ENCODE results near the gene DCAKD. TPM values are rescaled to one million over a fixed set of nuclear protein-coding genes. Genes with fewer than 3 reads are reported as not detected.

DCAKD gene
- total RNA-seq, 1 experiment from 2014 or later = 57.7 TPM

DNA sequence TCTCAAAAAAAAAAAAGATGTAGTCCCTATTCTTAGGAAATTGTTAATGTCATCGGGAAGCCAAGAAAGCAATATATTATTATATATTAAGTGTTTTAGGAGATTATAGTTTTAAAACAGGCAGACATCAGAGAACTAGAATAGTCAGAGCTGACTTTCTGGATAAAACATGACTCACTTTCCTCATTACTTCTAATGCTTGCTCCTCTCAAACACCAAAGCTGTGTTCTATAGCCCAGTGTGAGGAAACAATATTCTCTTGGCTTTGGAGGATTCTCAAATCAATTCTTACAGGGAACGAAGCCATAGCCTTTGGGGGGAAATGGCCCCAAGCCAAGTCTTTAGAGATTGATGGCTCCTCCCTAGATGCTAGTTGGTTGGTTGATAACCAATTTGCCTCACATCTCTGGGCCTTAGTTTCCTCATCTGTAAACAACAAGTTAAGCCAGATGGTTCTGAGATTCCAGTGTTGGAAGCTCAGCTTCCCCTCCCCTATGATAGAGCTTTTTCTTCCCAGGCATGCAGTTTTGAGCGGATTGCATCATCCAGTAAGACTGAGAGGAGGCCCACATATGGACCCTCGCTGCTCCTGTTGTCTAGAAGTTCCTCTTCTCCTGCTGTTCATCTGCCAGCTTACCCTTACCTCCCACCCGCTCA is 22.1 kb upstream of the DCAKD start:
- Mint-ChIP-seq H3K27ac (peak overlapping the region; percentile 66), H3K4me3 (no peak overlapping the region)

DNA sequence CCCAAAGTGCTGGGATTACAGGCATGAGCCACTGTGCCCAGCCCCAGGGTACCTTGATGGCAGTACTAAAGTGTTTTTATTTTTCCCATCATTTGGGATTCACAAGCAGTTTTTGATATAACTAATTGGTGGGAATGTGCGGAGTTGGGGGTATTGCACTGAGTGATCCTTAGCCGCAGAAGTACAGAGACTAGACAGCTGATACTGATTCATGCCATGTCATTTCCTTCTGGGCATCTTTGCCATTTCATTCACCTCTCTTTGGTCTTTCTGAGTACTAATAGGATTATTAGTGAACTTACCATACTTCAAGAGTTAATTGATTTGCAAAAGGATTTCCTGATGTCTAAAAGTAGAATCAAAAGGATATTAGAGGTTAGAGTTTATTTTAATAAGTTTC is 19.4 kb upstream of the DCAKD start:
- DNase-seq (ENCODE audit: low spot score) (no peak), ATAC-seq (no peak)
- Mint-ChIP-seq H3K4me1 (no peaks in the 10 kb centered on the region), H3K36me3 (peaks cover 40% of the 10 kb centered on the region), H3K27ac (no peak overlapping the region), H3K4me3 (no peak overlapping the region), H3K9me3 (no peaks in the 10 kb centered on the region), H3K27me3 (ENCODE audit: low read depth) (no peaks in the 10 kb centered on the region)
- CTCF ChIA-PET = interaction anchor here (1.2 to 1.3 kb wide), 2 partner anchors 29 to 64 kb away, joined by 3 to 5 read pairs; partner anchors contain the start of gene ACBD4
- TF ChIP-seq GTF2I (CRISPR knock-in tag; conservative IDR thresholded peaks at IDR 0.05) (no peak), NFATC4 (CRISPR knock-in tag; IDR thresholded peaks at IDR 0.05) (no peak), CBFB (CRISPR knock-in tag; IDR thresholded peaks at IDR 0.05; ENCODE audit: low read depth) (no peak), NR3C1 (CRISPR knock-in tag; conservative IDR thresholded peaks at IDR 0.05; ENCODE audit: low read depth) (no peak), ZNF263 (CRISPR knock-in tag; IDR thresholded peaks at IDR 0.05; ENCODE audit: low read depth) (no peak), ZMAT4 (CRISPR knock-in tag; IDR thresholded peaks at IDR 0.05) (no peak), ELF4 (CRISPR knock-in tag; IDR thresholded peaks at IDR 0.05; ENCODE audit: low read depth) (no peak), ZNF317 (CRISPR knock-in tag; IDR thresholded peaks at IDR 0.05; ENCODE audit: borderline replicate concordance, low read depth) (no peak), OVOL2 (CRISPR knock-in tag; IDR thresholded peaks at IDR 0.05; ENCODE audit: borderline replicate concordance) (no peak), E2F1 (CRISPR knock-in tag; IDR thresholded peaks at IDR 0.05) (no peak), ATF1 (CRISPR knock-in tag; IDR thresholded peaks at IDR 0.05) (no peak), IRF2 (CRISPR knock-in tag; IDR thresholded peaks at IDR 0.05; ENCODE audit: borderline replicate concordance, low read depth) (no peak), KAT7 (CRISPR knock-in tag; IDR thresholded peaks at IDR 0.05; ENCODE audit: borderline replicate concordance) (no peak), MXD4 (CRISPR knock-in tag; IDR thresholded peaks at IDR 0.05; ENCODE audit: borderline replicate concordance) (no peak), NFE2L1 (CRISPR knock-in tag; IDR thresholded peaks at IDR 0.05) (no peak)
- TF ChIP-seq, protein P1, sequence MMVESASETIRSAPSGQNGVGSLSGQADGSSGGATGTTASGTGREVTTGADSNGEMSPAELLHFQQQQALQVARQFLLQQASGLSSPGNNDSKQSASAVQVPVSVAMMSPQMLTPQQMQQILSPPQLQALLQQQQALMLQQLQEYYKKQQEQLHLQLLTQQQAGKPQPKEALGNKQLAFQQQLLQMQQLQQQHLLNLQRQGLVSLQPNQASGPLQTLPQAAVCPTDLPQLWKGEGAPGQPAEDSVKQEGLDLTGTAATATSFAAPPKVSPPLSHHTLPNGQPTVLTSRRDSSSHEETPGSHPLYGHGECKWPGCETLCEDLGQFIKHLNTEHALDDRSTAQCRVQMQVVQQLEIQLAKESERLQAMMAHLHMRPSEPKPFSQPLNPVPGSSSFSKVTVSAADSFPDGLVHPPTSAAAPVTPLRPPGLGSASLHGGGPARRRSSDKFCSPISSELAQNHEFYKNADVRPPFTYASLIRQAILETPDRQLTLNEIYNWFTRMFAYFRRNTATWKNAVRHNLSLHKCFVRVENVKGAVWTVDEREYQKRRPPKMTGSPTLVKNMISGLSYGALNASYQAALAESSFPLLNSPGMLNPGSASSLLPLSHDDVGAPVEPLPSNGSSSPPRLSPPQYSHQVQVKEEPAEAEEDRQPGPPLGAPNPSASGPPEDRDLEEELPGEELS (CRISPR knock-in tag; IDR thresholded peaks at IDR 0.05) = no peak
- POLR2A ChIA-PET = no interaction called here

More for the DNA sequence above, 22.1 kb upstream of the DCAKD start:
- Mint-ChIP-seq H3K36me3 (peaks cover 34% of the 10 kb centered on the region), H3K27me3 (ENCODE audit: low read depth) (no peaks in the 10 kb centered on the region), H3K4me1 (no peaks in the 10 kb centered on the region), H3K9me3 (no peaks in the 10 kb centered on the region)
- CTCF ChIA-PET = interaction anchor here (1.3 to 1.6 kb wide), 2 partner anchors 25 to 62 kb away, joined by 4 to 6 read pairs; partner anchors contain the start of gene ACBD4
- DNase-seq (ENCODE audit: low spot score) = no peak
- no peak for ATAC-seq
- no peak for TF ChIP-seq ATF2 (CRISPR knock-in tag; IDR thresholded peaks at IDR 0.05; ENCODE audit: borderline replicate concordance, low read depth)
- TF ChIP-seq GABPB1 (CRISPR knock-in tag; IDR thresholded peaks at IDR 0.05) = peak; percentile 74
- POLR2A ChIA-PET = interaction anchor here (0.8 kb wide), 1 partner anchor 264 kb away, joined by 3 read pairs; no protein-coding TSS in a partner anchor
